NB4 (cell line): ENCODE results near the gene EIF2B2.

ENCODE experiments used
- CTCF ChIP-seq: IDR thresholded peaks from one replicate; pipeline ENCODE4 v1.5.1; 2012; ENCODE audit warnings: low read depth, low read length
- MYC ChIP-seq: IDR thresholded peaks from 2 replicates; pipeline ENCODE4 v1.6.1; 2011; ENCODE audit warnings: low read depth, low read length
- POLR2A ChIP-seq: IDR thresholded peaks from 2 replicates; pipeline ENCODE4 v1.6.1; 2011; ENCODE audit warnings: mild to moderate bottlenecking; ENCODE audit not compliant: insufficient read length; ENCODE audit errors: extremely low read depth

- TF ChIP-seq CTCF (no peak), POLR2A (no peak), MYC (no peak)
Observed at GRCh38 chr14:75025876-75026275, 23.2 kb downstream of the EIF2B2 start.
